EH (cell line): Measurements from ENCODE around the gene NDUFV1.

Experiments used
- DNase-seq: peaks from one replicate; pipeline ENCODE4 v3.0.0-alpha.2; 2015; ENCODE audit warnings: low read depth

The NDUFV1 gene

GRCh38 chr11:67640758-67641337, 34.1 kb downstream of the NDUFV1 start:
- no peak for DNase-seq

DNA sequence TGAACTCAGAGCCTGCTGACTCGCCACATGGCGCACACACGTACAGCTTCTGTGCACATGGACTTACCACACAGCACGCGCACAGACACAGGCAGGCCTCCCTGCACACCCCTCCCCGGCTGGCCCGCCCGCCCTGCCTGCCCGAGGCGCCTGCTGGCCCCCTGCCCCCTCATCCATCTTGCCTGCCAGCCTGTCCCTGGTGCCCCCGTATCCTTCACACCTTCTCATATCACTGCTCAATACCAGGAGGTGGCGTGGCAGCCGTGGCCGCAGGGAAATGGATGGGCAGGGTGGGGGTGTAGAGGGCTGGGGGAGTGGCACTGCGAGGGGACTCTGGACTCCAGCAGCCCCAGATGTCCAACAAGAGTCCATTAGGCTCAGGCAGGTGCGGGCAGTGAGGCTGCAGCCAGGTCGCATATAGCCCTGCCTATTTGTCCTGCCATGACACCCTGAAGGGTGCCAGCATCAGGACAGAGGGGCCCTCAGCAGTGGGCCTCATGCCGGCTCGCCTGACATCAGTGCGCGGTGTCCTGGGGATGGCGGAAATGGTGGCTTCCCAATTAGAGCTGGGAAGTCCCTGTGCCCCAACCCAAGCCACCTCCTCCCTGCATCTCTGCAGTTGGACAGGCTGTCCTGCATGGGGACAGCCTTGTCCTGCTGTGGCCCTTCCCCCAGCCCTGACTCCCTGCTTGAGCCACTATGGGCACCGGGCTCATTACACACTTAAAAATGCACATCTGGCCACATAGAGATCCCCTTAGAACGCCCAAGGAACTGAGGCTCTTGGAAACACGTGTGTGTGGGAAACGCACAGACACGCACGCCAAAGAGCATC, 34.8 kb downstream of the NDUFV1 start:
- no peak for DNase-seq

DNA sequence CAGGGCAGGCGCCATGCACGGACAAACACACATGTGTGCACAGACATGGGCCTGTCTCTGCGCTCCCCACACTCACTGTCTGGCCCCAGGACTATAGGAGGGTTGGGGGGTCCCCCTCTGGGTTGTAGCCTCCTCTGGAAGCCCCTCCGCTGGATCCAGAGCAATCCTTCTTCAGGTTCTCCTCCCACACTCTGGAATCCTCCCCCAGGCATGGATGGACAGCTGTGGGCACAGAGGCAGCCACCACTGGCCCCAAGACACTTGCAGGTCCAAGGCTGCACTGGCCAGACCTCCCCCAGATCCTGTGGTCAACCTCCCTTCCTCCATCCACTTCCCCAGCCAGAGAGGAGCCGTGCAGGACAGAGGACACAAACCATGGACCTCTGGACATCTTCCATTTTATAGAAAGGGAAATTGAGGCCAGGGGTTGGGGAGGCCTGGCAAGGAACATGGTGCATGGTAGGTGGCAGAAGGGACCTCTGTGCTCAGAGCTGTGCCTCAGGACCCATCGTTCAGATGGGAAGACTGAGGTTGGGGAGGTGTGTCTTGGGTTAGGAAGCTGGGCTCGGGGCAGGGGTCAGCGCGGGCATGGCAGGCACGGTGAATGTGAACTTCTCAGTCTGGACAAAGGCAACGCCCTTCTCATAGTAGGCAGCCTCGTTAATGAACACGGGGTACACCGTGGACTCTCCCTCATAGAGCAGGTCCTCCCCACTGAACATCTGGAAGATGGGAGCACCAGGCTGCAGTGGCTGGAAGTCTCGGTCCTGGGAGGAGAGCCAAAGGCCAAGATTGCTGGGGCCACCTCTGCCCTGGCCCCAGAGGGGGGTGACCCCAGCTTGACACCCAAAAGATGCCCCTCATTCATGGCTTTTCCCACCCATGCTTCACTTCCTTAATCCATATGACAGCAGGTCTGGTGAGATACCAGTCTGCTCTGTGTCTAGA, 35.7 kb downstream of the NDUFV1 start:
- DNase-seq, result no peak

GRCh38 chr11:67644042-67644441, 37.3 kb downstream of the NDUFV1 start:
- peak; percentile 13 for DNase-seq

DNA sequence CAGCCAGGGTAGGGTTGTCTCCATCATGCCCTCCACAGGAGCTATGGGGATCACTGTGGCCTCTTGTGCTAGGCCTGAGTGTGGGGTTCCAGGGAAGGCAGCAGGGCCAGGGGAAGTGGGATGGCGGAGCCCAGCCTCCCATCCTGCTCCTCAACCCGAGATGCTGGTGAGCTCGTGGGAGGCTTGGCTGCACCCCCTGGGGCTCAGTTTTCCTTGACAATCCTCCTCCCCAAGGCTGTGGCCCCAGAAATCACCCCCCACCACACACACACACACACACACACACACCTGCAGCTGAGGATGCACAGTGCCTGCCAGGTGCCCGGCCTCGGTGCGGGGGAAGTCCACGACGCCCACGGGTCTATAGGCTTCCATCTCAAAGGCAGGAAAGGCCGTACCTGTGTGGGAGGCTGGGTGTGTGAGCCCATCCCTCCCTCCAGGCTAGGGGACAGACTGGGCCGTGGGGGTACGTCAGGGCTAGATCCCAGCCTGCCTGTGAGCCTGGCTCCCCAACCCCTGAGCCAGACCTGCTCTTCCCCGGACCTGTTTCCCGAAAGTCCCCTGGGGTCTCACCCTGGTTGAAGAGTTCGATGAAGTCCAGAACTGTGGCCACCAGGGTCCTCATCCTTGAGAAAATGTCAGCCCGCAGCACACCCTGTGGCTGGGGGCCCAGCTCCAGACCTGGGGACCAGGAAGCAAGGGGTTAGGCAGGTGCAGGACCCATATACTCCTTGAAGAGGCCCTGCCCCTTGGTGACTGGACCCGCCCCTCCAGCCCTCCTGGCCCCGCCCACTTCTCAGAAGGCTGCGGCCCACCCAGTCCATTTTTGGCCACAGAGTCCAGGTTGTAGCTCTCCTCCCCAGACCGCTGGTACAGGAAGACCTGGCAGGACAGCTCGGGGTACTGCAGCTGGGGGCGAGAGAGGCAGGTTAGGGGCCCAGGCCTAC, 38.0 kb downstream of the NDUFV1 start:
- no peak for DNase-seq

DNA sequence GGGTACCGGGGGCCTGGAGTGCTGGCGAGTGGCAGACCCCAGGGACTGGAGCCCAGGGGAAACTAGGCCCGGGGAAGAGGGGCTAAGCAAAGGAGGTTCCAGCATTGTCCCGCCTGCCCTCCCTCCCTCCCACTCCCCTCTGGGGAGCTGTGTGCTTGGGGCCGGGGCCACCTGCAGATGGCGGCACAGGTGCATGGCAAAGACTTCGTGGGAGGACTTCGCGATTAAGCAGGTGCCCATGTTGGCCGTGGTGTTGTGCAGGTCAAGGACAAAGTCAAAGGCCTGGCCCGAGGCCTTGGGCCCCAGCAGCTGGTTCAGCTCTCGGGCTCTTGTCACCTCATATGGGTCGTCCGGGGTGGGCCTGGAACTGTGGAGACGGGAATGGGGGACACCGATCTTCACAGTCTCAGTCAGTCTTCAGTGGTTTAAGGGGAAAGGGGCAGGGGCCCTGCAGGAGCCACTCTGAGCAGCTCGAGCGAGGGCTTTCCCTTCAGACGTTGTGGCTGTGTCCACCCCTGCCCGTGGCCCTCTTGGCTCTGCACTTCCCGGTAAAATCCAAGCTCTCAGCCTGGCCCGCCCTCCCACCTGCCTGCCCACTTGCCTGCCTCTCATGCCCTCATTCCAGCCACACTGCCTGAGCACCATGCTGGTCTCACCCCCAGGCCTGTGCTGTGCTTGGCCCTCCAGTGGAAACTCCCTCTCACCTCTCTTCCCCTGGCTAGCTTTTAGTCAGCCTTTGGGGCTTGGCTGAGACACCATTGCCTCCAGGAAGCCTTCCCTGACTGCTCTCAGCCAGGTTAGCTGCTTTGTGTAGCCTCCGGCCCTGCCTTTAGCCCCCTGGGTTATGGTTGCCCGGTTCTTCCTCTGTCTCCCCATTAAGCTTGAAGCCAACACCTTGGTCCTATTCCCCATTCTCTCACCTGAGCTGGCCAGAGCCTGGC, 39.1 kb downstream of the NDUFV1 start:
- no peak for DNase-seq

DNA sequence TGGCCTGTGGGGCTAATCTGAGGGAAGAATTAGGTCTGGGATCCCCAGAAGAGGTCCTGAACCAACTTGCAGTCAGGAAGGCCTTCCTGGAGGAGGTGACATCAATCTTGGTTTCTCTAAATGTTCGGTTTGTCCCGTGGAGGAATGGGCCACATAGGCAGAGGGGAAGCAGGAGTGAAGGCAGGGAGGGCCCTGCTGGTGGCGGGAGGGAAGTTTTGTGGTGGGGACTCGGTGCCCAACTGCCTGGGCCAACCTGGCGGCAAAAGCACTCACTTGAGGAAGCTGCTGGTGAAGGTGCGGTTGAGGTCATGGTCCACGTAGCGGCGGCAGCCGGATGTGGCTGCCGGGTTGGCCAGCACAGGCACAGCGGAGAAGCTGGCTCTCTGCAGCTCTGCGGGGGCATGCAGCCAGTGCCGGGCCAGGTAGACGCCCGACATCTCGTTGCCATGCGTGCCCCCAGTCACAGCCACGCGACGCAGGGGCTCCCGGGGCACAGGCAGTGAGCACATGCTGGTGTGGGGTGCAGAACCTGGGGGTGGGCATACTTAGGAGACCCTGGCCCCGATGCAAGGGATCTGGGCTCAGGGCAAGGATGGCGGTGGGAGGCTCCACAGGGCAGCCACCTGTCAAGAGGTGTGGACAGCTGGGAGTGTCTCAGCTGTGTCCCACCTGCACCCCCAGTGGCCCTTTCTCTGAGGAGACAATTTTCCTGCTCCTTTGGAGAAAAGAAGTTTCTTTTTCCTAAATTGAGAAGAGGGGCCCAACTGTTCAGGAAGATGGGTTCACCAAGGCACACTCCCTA, 40.0 kb downstream of the NDUFV1 start:
- no peak for DNase-seq

GRCh38 chr11:67647471-67647870, 40.7 kb downstream of the NDUFV1 start:
- no peak for DNase-seq

- no peak for DNase-seq
These were observed 41.5 kb downstream of the NDUFV1 start for GRCh38 chr11:67648140-67648795.

DNA sequence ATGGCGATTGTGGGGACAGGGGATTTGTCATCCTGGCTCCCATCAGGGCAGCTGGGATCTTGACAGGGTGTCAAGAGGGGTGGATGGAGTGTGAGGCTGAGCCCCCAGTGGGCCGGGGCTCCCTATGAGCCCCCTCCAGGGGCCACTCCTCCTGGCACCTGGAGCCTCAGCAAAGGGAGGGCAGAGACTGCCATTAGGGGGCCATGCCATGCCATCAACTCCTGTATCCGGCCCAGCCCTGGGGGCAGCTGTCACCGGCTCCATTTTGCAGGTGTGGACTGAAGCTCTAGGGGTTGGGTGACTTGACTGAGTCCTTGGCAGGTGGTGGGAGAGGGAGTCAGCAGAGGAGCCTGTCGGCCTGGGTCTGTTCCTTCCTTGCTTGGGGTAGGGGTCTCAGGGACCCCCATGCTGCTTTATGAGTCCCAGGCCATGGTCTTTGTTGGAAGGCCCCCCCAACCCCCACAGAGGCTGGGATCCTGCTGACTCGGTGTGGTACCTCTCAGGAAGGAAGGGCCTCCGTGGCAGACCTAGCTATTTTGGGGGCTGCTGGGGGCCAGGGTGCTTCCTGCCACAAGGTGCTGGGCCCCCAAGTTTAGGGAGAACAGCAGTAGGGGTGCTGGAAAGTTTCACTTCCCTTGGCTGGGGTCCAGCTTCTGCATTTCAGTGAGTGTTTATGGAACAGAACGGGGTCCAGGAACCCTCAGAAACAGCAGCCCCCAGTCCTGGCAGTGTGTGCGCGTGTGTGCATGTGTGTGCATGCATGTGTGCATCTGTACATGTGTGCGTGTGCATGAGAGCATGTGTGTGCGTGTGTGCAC, 42.3 kb downstream of the NDUFV1 start:
- DNase-seq, result no peak

- no peak for DNase-seq
These were observed 43.1 kb downstream of the NDUFV1 start for GRCh38 chr11:67649634-67650510.

- peak; percentile 6 for DNase-seq
These were observed 45.4 kb downstream of the NDUFV1 start for GRCh38 chr11:67651976-67652781.

GRCh38 chr11:67652965-67653845, 46.5 kb downstream of the NDUFV1 start:
- no peak for DNase-seq

GRCh38 chr11:67654225-67654624, 47.5 kb downstream of the NDUFV1 start:
- DNase-seq, result no peak

- DNase-seq, result no peak
These were observed 49.7 kb downstream of the NDUFV1 start for GRCh38 chr11:67656278-67656922.
